Suppressor macrophage (primary cell): ENCODE data around the gene TRPM7.

ENCODE experiments used
- DNase-seq, 4 experiments: peaks; one replicate each; pipeline ENCODE4 v3.0.0-alpha.2; 2020 to 2022

TRPM7 gene

GRCh38 chr15:50562735-50563640, 123.6 kb downstream of the TRPM7 start:
- DNase-seq, result no peak

DNA sequence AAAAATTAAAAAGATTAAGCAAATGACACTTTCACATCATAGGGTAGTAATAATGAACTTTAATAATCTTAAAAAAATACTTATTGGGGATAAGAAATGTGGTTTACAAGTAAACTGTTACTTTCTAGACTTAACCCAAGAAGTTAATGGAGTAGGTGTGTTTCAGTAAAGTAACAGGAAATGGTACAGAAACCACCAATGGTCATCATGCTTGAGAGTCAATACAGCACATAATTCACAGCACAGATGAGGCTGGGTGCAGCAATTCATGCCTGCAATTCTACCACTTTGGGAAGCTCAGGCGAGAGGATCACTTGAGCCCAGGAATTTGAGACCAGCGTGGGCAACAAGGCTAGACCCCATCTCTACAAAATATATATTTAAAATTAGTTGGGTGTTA, 128.6 kb downstream of the TRPM7 start:
- no peak for DNase-seq

DNA sequence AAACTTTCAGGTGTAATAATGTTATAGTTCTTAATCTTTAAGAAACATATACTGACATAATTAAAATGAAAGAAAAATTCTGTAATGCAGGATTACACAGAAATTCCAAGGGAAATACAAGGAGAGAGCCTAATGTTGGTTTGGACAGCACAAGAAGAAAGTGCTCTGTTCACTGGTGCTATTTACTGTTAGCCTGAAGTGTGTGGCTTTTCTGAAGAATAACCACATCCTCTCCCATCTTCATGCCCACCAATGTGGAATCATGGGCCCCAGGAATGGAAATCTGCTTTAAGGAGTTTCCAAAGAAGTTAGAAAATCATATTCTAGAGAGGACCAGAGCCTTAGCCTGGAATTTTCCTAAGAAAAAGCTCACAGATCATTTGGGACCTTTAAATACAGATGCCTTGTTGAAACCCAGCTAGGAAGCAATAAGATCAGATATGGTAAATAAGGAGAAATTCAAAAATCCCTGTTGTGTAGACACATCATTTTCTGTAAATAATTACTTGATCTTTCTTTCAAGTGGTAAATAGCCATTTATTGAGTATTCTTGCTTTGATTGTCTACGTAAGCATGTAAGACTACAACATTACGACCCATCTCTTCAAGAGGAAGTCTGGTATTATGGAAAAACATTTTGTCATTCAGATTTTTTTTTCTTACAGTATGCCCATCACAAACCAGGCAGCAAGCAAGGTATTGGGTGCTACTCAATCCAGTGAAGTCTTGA, 129.8 kb downstream of the TRPM7 start:
- DNase-seq, result no peak

- DNase-seq, result no peak
These were observed 134.4 kb downstream of the TRPM7 start for GRCh38 chr15:50552238-50552637.

- no peak for DNase-seq
These were observed 137.3 kb downstream of the TRPM7 start for GRCh38 chr15:50549326-50549725.

DNA sequence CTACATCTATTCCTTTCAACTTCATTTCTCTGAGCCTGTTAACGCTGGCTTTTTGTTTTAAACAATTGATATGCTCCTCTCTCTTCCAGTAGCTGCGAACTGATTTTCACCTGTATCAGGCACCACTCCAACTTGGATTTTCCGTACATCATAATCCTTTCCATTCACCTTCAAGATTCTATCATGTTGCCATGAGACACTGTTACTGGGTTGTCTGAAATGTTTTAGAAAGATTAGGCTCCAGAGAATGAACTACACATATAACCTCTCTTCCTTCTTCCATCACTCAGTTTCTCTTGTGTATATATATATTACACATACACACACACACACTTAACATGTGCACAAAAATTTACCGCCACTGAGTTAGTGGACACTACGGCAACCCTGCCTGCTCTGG, 140.0 kb downstream of the TRPM7 start, which contains the start of gene USP50:
Gene USP50 (minus strand): TSS at position 101 of the 400 bp plus-strand sequence. CDS start 141 bp downstream, outside the sequence.
- no peak for DNase-seq

DNA sequence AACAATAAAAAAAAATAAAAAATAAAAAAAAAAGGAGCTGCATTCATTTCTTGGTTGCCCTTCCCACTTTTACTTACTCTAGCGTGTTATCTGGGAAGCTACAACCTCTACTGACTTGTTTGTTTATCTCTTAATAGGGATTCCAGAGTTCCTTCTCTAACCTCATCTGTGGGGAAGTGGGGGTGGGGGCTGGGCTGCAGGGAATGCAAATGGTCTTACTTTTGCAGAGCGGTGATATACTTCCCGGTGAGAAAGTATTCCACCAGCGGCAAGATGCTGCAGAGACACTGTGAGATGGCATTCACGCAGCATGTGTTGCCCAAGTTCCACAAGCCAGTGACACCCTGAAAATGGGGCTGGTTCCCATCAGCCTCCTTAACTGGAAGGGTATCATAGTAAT, 142.2 kb downstream of the TRPM7 start:
- DNase-seq, result no peak

- DNase-seq, result no peak
These were observed 143.0 kb downstream of the TRPM7 start for GRCh38 chr15:50543556-50543955.

GRCh38 chr15:50542887-50543210, 143.7 kb downstream of the TRPM7 start:
- DNase-seq, result no peak

DNA sequence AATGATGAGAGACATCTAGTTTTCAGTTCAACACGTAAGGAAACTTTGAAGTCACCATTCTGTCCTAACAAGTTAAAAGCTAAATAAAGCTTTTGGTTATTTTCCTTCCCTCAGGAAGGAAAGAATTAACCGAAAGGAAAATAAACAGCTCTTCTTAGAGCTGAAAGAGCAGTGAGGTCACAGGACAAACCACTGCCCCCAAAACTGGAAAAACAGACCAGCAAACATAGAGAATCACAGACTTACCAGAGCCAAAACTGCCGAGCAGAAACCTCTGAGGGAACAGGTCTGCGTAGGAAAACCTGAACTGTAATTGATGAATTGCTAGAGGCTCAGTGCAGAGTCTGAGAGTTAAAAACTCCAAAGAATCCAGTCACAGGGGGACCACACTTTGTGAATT, 154.8 kb downstream of the TRPM7 start:
- no peak for DNase-seq

- DNase-seq, result no peak
These were observed 155.4 kb downstream of the TRPM7 start for GRCh38 chr15:50531163-50531562.

- no peak for DNase-seq
These were observed 162.7 kb downstream of the TRPM7 start for GRCh38 chr15:50523851-50524251.

DNA sequence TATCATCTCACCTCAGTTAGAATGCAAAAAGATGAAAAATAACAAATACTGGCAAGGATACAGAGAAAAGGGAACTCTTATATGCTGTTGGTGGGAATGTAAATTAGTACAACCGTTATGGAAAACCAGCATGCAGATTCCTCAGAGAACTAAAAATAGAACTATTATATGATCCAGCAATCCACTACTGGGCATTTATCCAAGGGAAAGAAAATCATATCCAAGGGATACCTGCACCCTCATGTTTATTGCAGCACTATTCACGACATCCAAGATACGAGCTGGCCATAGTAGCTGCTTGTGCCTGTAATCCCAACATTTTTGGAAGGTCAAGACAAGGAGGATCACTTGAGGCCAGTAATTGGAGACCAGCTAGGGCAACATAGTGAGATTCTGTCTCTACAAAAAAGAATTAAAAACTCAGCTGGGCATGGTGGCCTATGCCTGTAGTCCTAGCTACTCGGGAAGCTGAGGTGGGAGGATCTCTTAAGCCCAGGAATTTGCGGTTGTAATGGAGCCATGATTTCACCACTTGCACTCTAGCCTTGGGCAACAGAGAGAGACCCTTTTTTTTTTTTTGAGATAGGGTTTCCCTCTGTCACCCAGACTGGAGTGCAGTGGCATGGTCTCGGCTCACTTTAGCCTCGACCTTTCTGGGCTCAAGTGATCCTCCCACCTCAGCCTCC, 166.7 kb downstream of the TRPM7 start:
- DNase-seq, result no peak

GRCh38 chr15:50513001-50513400, 173.6 kb downstream of the TRPM7 start:
- DNase-seq, result no peak
